Naive thymus-derived CD8-positive, alpha-beta T cell (primary cell): Measurements from ENCODE around the gene CSRNP3. TPM values are rescaled to one million over a fixed set of nuclear protein-coding genes. Genes with fewer than 3 reads are reported as not detected.

Source experiments
- ATAC-seq, 2 donors: fragments of 150-1000 bp; cut with Tn5 transposase in 1 of 2; sonication (Bioruptor Pico), chemical (Tn5 transposase) in 1 of 2; 1 replicate in 1 of 2; 2 replicates in 1 of 2; pipeline ENCODE4 v1.10.0; 2021; ENCODE audit warnings: mild to moderate bottlenecking in 2 of 2, moderate library complexity in 2 of 2
- POLR2A ChIA-PET: fragments of 350-600 bp; sonication (Branson Sonifier 250); formaldehyde crosslinking; loops from one replicate; lab custom pipeline; 2021; ENCODE audit warnings: antibody characterized with exemption; lab: Charles Lee
- DNase-seq, 10 donors: peaks; one replicate each; pipeline versions ENCODE4 v3.0.0 to v3.0.0-alpha.2; 2020 to 2022
- H3K27ac Mint-ChIP-seq, 10 donors: one replicate each; pipeline ENCODE4 v1.8.0; 2020 to 2022; ENCODE audit warnings: mild to moderate bottlenecking in 10 of 10, mixed read lengths in 10 of 10, moderate library complexity in 4 of 10, inconsistent platforms in 1 of 10
- H3K27me3 Mint-ChIP-seq, 5 donors: one replicate each; pipeline ENCODE4 v1.8.0; 2021 to 2022; ENCODE audit warnings: mixed read lengths in 5 of 5
- H3K36me3 Mint-ChIP-seq, 3 donors: one replicate each; pipeline ENCODE4 v1.8.0; 2020 to 2022; ENCODE audit warnings: mixed read lengths in 3 of 3, mild to moderate bottlenecking in 2 of 3, inconsistent platforms in 1 of 3
- H3K4me1 Mint-ChIP-seq, 4 donors: one replicate each; pipeline ENCODE4 v1.8.0; 2021 to 2022; ENCODE audit warnings: mixed read lengths in 4 of 4
- H3K4me3 Mint-ChIP-seq, 10 donors: one replicate each; pipeline ENCODE4 v1.8.0; 2020 to 2022; ENCODE audit warnings: mild to moderate bottlenecking in 10 of 10, mixed read lengths in 10 of 10, moderate library complexity in 6 of 10, inconsistent platforms in 1 of 10
- H3K9me3 Mint-ChIP-seq, 9 donors: one replicate each; pipeline ENCODE4 v1.8.0; 2020 to 2022; ENCODE audit warnings: mixed read lengths in 9 of 9, mild to moderate bottlenecking in 3 of 9, inconsistent platforms in 1 of 9, moderate library complexity in 1 of 9
- polyA plus RNA-seq, 3 donors: library from polyadenylated mRNA; unstranded; fragments of 300-500 nt; fragmentation: Illumina TruSeq; gene quantifications; one replicate each; pipeline ENCODE4 v1.2.3, GENCODE V29; 2021
- total RNA-seq, 8 experiments: library from RNA in 2 of 8; stranded (reverse) in 2 of 8; gene quantifications; one replicate each; pipeline ENCODE4 v1.2.3 and lab custom pipeline; 2021 to 2026

The CSRNP3 gene
- total and polyA plus RNA-seq, 5 experiments from 2014 or later, result not detected

DNA sequence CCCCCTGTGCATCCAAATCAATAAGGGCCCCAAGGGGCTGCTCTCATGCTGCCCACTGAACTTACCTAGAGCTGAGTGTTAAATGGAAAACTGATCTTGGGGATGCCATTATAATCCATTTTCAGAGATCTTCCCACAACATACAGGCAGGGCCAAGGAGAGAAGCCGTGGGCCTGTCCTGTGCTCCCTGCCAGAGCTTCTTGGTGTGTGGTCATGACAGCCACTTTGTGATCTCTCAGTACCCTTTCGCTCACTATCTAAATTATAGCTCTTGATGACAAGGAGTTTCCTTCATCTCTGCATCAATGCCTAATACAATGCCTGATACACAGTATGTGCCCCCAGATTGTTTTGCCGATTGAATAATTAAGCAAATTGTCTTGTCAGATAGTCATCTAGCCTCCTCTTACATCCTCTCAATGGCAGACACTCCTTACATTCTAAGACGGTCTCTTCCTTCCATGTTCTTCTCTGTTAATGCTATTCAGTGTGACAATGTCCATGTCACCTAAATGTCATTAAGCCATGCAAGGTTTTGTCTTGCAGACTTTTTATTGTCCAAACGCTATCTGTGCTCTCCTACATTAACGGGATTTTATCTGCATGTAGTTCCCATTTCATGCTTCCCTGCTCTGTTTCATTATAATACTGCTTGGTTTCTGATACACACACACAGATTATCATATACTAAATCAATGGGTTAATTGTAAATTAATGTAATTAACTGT lies 5.9 kb downstream of the CSRNP3 start:
- H3K4me1 Mint-ChIP-seq, result no peaks in the 10 kb centered on the region
- no peaks in the 10 kb centered on the region for H3K9me3 Mint-ChIP-seq
- no peak overlapping the region for H3K4me3 Mint-ChIP-seq
- ATAC-seq, result no peak
- H3K27me3 Mint-ChIP-seq, result peaks cover 0 to 2% (median 0%) of the 10 kb centered on the region in 5 donors
- POLR2A ChIA-PET, result no interaction called here
- no peak overlapping the region for H3K27ac Mint-ChIP-seq
- DNase-seq, result no peak
- H3K36me3 Mint-ChIP-seq, result no peaks in the 10 kb centered on the region

DNA sequence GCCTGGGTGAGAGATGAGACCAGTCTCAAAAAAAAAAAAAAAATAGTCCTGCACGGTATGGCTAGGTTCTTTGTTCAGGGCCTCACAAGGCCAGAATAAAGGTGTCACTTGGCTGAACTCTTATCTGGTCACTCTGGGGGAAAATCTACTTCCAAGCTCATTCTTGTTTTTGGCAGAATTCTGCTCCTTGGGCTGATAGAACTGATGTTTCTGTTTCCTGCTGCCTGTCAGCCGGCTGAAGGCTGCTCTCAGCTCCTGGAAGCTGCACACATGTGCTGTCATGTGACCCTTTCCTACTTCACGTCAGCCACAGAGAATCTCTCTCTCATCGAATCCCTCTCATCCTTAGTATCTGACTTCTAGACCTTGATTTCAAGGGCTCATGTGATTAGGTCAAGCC lies 10.4 kb downstream of the CSRNP3 start:
- H3K4me3 Mint-ChIP-seq, result no peak overlapping the region
- no peak overlapping the region for H3K27ac Mint-ChIP-seq
- DNase-seq (no peak), ATAC-seq (no peak)
- no peaks in the 10 kb centered on the region for H3K9me3 Mint-ChIP-seq
- H3K36me3 Mint-ChIP-seq, result no peaks in the 10 kb centered on the region
- no peaks in the 10 kb centered on the region for H3K4me1 Mint-ChIP-seq
- peaks cover 0 to 2% (median 0%) of the 10 kb centered on the region in 5 donors for H3K27me3 Mint-ChIP-seq
- POLR2A ChIA-PET, result no interaction called here

DNA sequence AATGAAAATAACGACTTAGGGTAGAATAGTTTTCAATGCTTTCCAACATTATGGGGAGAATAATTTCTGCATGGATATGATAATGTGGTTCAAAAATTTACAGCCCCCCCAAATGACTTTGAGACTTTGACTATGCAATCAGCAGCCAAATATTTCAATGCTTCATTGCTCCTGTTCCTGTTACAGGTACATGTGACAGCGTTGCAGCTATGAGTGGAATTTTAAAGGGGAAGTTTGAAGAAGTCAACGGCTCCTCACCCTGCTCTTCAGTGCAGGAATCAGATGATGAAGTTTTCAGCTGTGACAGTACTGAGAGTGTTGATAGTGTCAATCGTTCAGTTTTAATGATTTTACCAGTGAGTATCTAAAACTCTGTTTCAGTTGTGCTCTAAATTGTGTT lies 25.1 kb downstream of the CSRNP3 start:
- ATAC-seq (no peak), DNase-seq (no peak)
- no peaks in the 10 kb centered on the region for H3K4me1 Mint-ChIP-seq
- H3K9me3 Mint-ChIP-seq, result peaks cover 0 to 6% (median 0%) of the 10 kb centered on the region in 9 donors
- H3K4me3 Mint-ChIP-seq, result no peak overlapping the region
- no peaks in the 10 kb centered on the region for H3K36me3 Mint-ChIP-seq
- peaks cover 0 to 3% (median 0%) of the 10 kb centered on the region in 5 donors for H3K27me3 Mint-ChIP-seq
- POLR2A ChIA-PET, result no interaction called here
- no peak overlapping the region for H3K27ac Mint-ChIP-seq

GRCh38 chr2:165497659-165498317 lies 28.3 kb downstream of the CSRNP3 start:
- Mint-ChIP-seq H3K9me3 (no peaks in the 10 kb centered on the region), H3K4me1 (no peaks in the 10 kb centered on the region), H3K27ac (no peak overlapping the region), H3K4me3 (no peak overlapping the region), H3K36me3 (no peaks in the 10 kb centered on the region), H3K27me3 (peaks cover 0 to 4% (median 0%) of the 10 kb centered on the region in 5 donors)
- DNase-seq (no peak), ATAC-seq (peak in 1 of 2 donors; percentile 6)
- POLR2A ChIA-PET, result no interaction called here

GRCh38 chr2:165499131-165499530 lies 29.6 kb downstream of the CSRNP3 start:
- H3K4me3 Mint-ChIP-seq, result no peak overlapping the region

GRCh38 chr2:165500001-165500400 lies 30.5 kb downstream of the CSRNP3 start:
- H3K9me3 Mint-ChIP-seq, result no peaks in the 10 kb centered on the region
- no peak overlapping the region for H3K4me3 Mint-ChIP-seq
- H3K4me1 Mint-ChIP-seq, result no peaks in the 10 kb centered on the region
- POLR2A ChIA-PET, result no interaction called here
- no peak for DNase-seq
- H3K27ac Mint-ChIP-seq, result no peak overlapping the region
- H3K27me3 Mint-ChIP-seq, result peaks cover 0 to 4% (median 0%) of the 10 kb centered on the region in 5 donors
- ATAC-seq, result no peak
- H3K36me3 Mint-ChIP-seq, result no peaks in the 10 kb centered on the region

More at GRCh38 chr2:165499131-165499530, 29.6 kb downstream of the CSRNP3 start:
- Mint-ChIP-seq H3K27ac (no peak overlapping the region), H3K36me3 (no peaks in the 10 kb centered on the region), H3K9me3 (no peaks in the 10 kb centered on the region), H3K27me3 (peaks cover 0 to 4% (median 0%) of the 10 kb centered on the region in 5 donors), H3K4me1 (no peaks in the 10 kb centered on the region)
- POLR2A ChIA-PET, result no interaction called here
- ATAC-seq, result no peak
- DNase-seq, result no peak

GRCh38 chr2:165500816-165501215 lies 31.3 kb downstream of the CSRNP3 start:
- no peak overlapping the region for H3K27ac Mint-ChIP-seq
- peaks cover 0 to 4% (median 0%) of the 10 kb centered on the region in 5 donors for H3K27me3 Mint-ChIP-seq
- no peak for ATAC-seq
- H3K4me1 Mint-ChIP-seq, result no peaks in the 10 kb centered on the region
- POLR2A ChIA-PET, result no interaction called here
- H3K9me3 Mint-ChIP-seq, result no peaks in the 10 kb centered on the region
- DNase-seq, result no peak
- H3K36me3 Mint-ChIP-seq, result no peaks in the 10 kb centered on the region
- H3K4me3 Mint-ChIP-seq, result no peak overlapping the region

DNA sequence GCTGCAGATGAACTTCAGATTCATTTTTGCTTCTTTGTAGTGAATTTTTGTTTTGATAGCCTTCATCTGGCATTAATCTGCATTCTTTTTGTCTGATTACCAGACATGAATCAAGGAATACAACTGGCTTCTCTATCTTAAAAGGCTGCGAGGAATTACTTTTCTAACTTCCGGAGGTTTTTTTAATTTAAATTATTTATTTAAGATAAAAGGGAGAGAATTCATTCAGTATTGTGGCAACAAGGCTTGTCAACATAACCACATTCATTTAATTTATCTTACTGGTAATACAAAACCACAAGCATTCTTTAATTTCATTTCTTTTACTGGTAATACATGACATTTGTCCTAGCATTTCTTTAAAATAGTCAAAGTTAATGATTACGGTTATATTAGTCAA lies 36.0 kb downstream of the CSRNP3 start:
- H3K4me3 Mint-ChIP-seq, result no peak overlapping the region
- no peaks in the 10 kb centered on the region for H3K9me3 Mint-ChIP-seq
- no peaks in the 10 kb centered on the region for H3K4me1 Mint-ChIP-seq
- peaks cover 0 to 4% (median 0%) of the 10 kb centered on the region in 5 donors for H3K27me3 Mint-ChIP-seq
- no peaks in the 10 kb centered on the region for H3K36me3 Mint-ChIP-seq
- POLR2A ChIA-PET, result no interaction called here
- ATAC-seq (no peak), DNase-seq (no peak)
- no peak overlapping the region for H3K27ac Mint-ChIP-seq

DNA sequence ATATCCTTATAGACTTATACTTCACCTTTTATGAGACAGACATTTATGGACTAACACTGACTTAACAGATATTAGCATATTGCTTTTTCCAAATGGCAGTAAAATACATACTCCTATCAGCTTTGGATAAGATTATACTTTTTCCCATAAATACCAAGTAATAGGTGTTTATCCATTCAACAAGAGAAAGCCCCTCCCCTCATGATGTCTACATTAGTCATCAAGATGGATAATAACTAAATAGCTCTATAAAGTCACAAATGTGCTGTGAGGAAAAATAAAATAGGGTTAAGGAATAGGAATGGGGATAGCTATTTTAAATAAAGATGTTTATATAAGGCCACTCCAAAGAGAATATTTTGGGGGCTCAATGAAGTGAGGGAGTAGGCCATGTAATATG lies 39.4 kb downstream of the CSRNP3 start:
- no peak for DNase-seq
- Mint-ChIP-seq H3K4me3 (no peak overlapping the region), H3K27me3 (no peaks in the 10 kb centered on the region), H3K36me3 (no peaks in the 10 kb centered on the region), H3K9me3 (no peaks in the 10 kb centered on the region), H3K4me1 (no peaks in the 10 kb centered on the region), H3K27ac (no peak overlapping the region)
- no peak for ATAC-seq
- POLR2A ChIA-PET, result no interaction called here

DNA sequence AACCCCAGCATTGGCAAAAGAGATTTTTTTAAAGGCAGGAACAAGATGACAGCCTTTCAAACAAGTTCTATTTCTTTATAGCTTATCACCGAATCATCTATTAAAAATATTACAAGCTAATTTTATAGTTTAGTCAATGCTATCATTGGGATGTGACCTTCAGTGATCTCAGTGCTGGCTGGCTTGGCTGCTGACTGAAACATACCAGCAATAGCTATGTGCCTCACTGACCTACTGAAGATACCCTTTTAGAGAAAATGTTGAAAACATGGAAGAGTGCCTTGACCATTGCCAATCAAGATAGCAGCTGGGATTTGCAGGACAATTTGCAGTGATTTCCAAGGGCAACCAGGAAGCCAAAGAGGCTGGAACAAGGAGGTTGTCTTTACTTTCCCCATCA lies 44.0 kb downstream of the CSRNP3 start:
- H3K4me1 Mint-ChIP-seq, result no peaks in the 10 kb centered on the region
- POLR2A ChIA-PET, result no interaction called here
- DNase-seq, result no peak
- ATAC-seq, result no peak
- no peak overlapping the region for H3K4me3 Mint-ChIP-seq
- no peaks in the 10 kb centered on the region for H3K36me3 Mint-ChIP-seq
- H3K27me3 Mint-ChIP-seq, result peaks cover 0 to 3% (median 0%) of the 10 kb centered on the region in 5 donors
- no peak overlapping the region for H3K27ac Mint-ChIP-seq
- no peaks in the 10 kb centered on the region for H3K9me3 Mint-ChIP-seq

DNA sequence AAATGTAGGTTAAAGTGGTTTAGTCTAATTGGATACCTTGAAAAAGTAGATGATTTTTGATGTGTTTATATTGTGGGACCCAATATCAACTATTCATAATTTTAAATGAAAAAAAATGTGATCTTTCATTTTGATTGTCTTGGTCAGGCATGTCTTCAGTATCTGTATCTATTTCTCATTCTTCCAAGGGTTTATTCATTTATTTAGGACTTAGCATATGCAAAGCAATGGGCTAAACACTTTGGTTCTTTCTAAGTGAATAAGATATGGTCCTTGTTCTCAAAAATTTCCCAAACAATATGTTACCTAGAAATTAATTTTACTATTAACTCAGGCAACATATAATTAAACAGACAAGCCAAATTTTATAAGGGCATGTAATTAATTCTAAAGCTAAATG lies 49.1 kb downstream of the CSRNP3 start:
- no peaks in the 10 kb centered on the region for H3K9me3 Mint-ChIP-seq
- ATAC-seq (no peak), DNase-seq (no peak)
- no peak overlapping the region for H3K27ac Mint-ChIP-seq
- H3K4me3 Mint-ChIP-seq, result no peak overlapping the region
- H3K27me3 Mint-ChIP-seq, result peaks cover 0 to 3% (median 0%) of the 10 kb centered on the region in 5 donors
- no peaks in the 10 kb centered on the region for H3K36me3 Mint-ChIP-seq
- no peaks in the 10 kb centered on the region for H3K4me1 Mint-ChIP-seq
- POLR2A ChIA-PET, result no interaction called here

- H3K27me3 Mint-ChIP-seq, result peaks cover 0 to 1% (median 0%) of the 10 kb centered on the region in 5 donors
- ATAC-seq, result no peak
- no peaks in the 10 kb centered on the region for H3K4me1 Mint-ChIP-seq
- no peaks in the 10 kb centered on the region for H3K9me3 Mint-ChIP-seq
- H3K36me3 Mint-ChIP-seq, result no peaks in the 10 kb centered on the region
- H3K4me3 Mint-ChIP-seq, result no peak overlapping the region
- DNase-seq, result no peak
- H3K27ac Mint-ChIP-seq, result no peak overlapping the region
- POLR2A ChIA-PET, result no interaction called here
Measured at GRCh38 chr2:165522719-165523118, 53.2 kb downstream of the CSRNP3 start.

- Mint-ChIP-seq H3K27ac (no peak overlapping the region), H3K9me3 (peaks cover 0 to under 1% (median 0%) of the 10 kb centered on the region in 9 donors), H3K27me3 (peaks cover 0 to 7% (median 0%) of the 10 kb centered on the region in 5 donors), H3K36me3 (no peaks in the 10 kb centered on the region), H3K4me1 (no peaks in the 10 kb centered on the region), H3K4me3 (no peak overlapping the region)
- POLR2A ChIA-PET, result no interaction called here
- ATAC-seq (no peak), DNase-seq (no peak)
Measured at GRCh38 chr2:165524720-165525119, 55.2 kb downstream of the CSRNP3 start.
